ENCODE measurements around the gene POMGNT1.

POMGNT1 gene

GRCh38 chr1:46168477-46168876, 29.8 kb downstream of the POMGNT1 start:
- no peak for DNase-seq (ENCODE audit: low read depth)
- TF ChIP-seq, protein P1, sequence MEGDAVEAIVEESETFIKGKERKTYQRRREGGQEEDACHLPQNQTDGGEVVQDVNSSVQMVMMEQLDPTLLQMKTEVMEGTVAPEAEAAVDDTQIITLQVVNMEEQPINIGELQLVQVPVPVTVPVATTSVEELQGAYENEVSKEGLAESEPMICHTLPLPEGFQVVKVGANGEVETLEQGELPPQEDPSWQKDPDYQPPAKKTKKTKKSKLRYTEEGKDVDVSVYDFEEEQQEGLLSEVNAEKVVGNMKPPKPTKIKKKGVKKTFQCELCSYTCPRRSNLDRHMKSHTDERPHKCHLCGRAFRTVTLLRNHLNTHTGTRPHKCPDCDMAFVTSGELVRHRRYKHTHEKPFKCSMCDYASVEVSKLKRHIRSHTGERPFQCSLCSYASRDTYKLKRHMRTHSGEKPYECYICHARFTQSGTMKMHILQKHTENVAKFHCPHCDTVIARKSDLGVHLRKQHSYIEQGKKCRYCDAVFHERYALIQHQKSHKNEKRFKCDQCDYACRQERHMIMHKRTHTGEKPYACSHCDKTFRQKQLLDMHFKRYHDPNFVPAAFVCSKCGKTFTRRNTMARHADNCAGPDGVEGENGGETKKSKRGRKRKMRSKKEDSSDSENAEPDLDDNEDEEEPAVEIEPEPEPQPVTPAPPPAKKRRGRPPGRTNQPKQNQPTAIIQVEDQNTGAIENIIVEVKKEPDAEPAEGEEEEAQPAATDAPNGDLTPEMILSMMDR (IDR thresholded peaks at IDR 0.05; ENCODE audit: control insufficient read depth, extremely low read depth, insufficient read depth): no peak
- H3K4me3 ChIP-seq (ENCODE audit: low read depth, low read length): no peak overlapping the region

GRCh38 chr1:46166521-46167462, 31.4 kb downstream of the POMGNT1 start:
- H3K4me3 ChIP-seq (ENCODE audit: low read depth, low read length): no peak overlapping the region
- no peak for DNase-seq (ENCODE audit: low read depth)
- TF ChIP-seq, protein P1 (IDR thresholded peaks at IDR 0.05; ENCODE audit: control insufficient read depth, extremely low read depth, insufficient read depth): no peak

GRCh38 chr1:46160212-46160611, 38.0 kb downstream of the POMGNT1 start:
- TF ChIP-seq, protein P1 (IDR thresholded peaks at IDR 0.05; ENCODE audit: control insufficient read depth, extremely low read depth, insufficient read depth): no peak
- H3K4me3 ChIP-seq (ENCODE audit: low read depth, low read length): no peak overlapping the region
- no peak for DNase-seq (ENCODE audit: low read depth)

DNA sequence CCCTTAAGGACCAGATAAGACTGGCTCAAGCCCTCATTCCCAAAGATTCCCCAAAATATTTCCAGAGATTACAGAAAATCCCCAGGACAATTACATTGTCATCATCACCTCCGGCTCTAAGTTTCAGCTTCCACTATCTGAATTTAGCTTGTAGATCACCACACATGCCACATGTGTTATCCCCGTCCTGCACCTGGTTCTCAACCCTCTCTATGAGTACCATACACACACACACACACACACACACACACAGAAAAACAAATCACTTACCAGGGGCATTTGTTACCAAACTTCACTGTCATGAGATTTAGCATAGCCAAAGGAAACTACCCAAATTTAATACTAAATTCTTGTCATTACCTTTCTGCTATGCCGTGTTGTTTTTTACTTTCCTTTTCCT, 38.7 kb downstream of the POMGNT1 start:
- H3K4me3 ChIP-seq (ENCODE audit: low read depth, low read length): no peak overlapping the region
- TF ChIP-seq, protein P1 (IDR thresholded peaks at IDR 0.05; ENCODE audit: control insufficient read depth, extremely low read depth, insufficient read depth): no peak
- DNase-seq (ENCODE audit: low read depth): no peak

GRCh38 chr1:46158312-46159281, 39.6 kb downstream of the POMGNT1 start:
- TF ChIP-seq, protein P1 (IDR thresholded peaks at IDR 0.05; ENCODE audit: control insufficient read depth, extremely low read depth, insufficient read depth): no peak
- no peak overlapping the region for H3K4me3 ChIP-seq (ENCODE audit: low read depth, low read length)
- no peak for DNase-seq (ENCODE audit: low read depth)

DNA sequence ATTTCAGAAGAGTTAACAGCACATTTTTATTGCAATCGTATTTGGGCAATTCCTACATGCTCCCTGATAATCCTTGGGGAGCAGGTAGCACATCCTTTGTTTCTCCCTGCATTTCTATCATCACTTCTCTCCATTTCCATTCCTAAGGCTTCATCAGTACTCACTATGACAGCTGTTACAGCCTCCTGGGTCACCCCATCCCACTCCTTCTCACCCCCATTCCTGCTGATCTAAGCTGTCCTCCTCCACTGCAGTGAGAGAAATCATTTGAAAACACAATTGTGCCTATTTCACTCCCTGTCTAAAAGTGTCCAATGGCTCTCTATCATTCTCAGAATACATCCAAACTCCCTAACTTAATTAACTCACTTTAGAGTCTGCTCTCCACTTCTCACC, 40.3 kb downstream of the POMGNT1 start:
- H3K4me3 ChIP-seq (ENCODE audit: low read depth, low read length): no peak overlapping the region
- DNase-seq (ENCODE audit: low read depth): no peak
- TF ChIP-seq, protein P1 (IDR thresholded peaks at IDR 0.05; ENCODE audit: control insufficient read depth, extremely low read depth, insufficient read depth): no peak
